ENCODE results near the gene INTS13. TPM values are rescaled to one million over a fixed set of nuclear protein-coding genes. Genes with fewer than 3 reads are reported as not detected.

The INTS13 gene
- total RNA-seq, 1 experiment from 2014 or later, result 67.8 TPM

DNA sequence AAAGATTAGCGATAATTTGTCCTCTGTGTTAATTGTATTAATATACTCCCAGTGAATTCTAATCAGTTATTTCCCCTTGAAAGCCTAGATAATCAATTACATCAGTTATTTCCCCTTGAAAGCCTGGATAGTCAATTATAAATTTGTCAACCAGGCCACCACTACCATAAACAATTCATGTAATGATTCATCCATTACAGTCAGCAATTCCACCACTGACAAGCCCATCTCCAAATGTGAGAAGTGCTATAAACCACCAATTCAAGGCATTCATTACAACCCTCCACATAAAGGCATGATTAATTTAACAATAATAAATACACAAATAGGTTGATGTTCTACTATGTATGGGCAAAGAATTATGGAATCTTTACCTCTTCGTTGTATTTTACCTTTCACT, 40.9 kb downstream of the INTS13 start:
- TF ChIP-seq CTCF (IDR thresholded peaks at IDR 0.05; ENCODE audit: unreplicated experiment), result no peak
- no peak for DNase-seq (ENCODE audit: unreplicated experiment)
- H3K27ac Mint-ChIP-seq (ENCODE audit: low read depth, unreplicated experiment), result no peak overlapping the region
- no peaks in the 10 kb centered on the region for H3K4me1 Mint-ChIP-seq (ENCODE audit: insufficient read depth, unreplicated experiment)
- BruUV-seq (replicated peaks), result no TSS peak
- peaks cover 32% of the 10 kb centered on the region for H3K36me3 Mint-ChIP-seq (ENCODE audit: insufficient read depth, unreplicated experiment)
- H3K27me3 Mint-ChIP-seq (ENCODE audit: insufficient read depth, unreplicated experiment), result no peaks in the 10 kb centered on the region
- ChIA-PET POLR2A (no interaction called here), CTCF (interaction anchor here (0.9 to 8.1 kb wide), 2 partner anchors 12 to 51 kb away, joined by 5 to 39 read pairs; no protein-coding TSS in a partner anchor)
- no peak overlapping the region for H3K4me3 Mint-ChIP-seq (ENCODE audit: unreplicated experiment)
- intact Hi-C loops (cut with micrococcal nuclease), result no loop called here
- peaks cover 9% of the 10 kb centered on the region for H3K9me3 Mint-ChIP-seq (ENCODE audit: unreplicated experiment)

- Mint-ChIP-seq H3K4me1 (ENCODE audit: insufficient read depth, unreplicated experiment) (no peaks in the 10 kb centered on the region), H3K36me3 (ENCODE audit: insufficient read depth, unreplicated experiment) (peaks cover 26% of the 10 kb centered on the region), H3K27me3 (ENCODE audit: insufficient read depth, unreplicated experiment) (no peaks in the 10 kb centered on the region), H3K4me3 (ENCODE audit: unreplicated experiment) (no peak overlapping the region), H3K9me3 (ENCODE audit: unreplicated experiment) (peaks cover 5% of the 10 kb centered on the region), H3K27ac (ENCODE audit: low read depth, unreplicated experiment) (no peak overlapping the region)
- intact Hi-C loops (cut with micrococcal nuclease), result no loop called here
- BruUV-seq (replicated peaks), result no TSS peak
- POLR2A ChIA-PET, result no interaction called here
- no peak for TF ChIP-seq CTCF (IDR thresholded peaks at IDR 0.05; ENCODE audit: unreplicated experiment)
- no peak for DNase-seq (ENCODE audit: unreplicated experiment)
- CTCF ChIA-PET, result interaction anchor here (0.5 to 8.1 kb wide), 2 partner anchors 10 to 42 kb away, joined by 3 to 39 read pairs; no protein-coding TSS in a partner anchor
Observed at GRCh38 chr12:26895672-26896071, 42.1 kb downstream of the INTS13 start.

DNA sequence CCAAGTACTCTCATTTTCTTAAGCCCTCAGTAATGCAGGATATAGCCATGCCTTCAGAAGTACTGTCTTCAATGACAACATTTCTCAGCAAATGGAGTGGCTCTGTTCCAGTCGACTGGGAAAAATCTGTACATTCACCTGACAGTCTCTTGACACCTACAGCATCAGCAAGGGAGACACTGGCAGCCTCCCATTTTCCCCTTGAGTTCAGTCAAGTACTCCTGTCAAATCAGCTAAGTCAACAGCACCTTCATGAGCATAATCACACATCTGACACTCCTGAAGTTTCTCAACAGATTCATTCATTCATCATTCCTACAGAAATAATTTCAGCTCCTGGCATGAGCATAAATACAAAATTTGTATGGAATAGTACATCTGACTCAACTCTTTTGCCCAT, 46.1 kb downstream of the INTS13 start:
- H3K27me3 Mint-ChIP-seq (ENCODE audit: insufficient read depth, unreplicated experiment), result no peaks in the 10 kb centered on the region
- ChIA-PET POLR2A (interaction anchor here (0.6 kb wide), 1 partner anchor 44 kb away, joined by 3 read pairs; no protein-coding TSS in a partner anchor), CTCF (interaction anchor here (0.5 to 1.0 kb wide), 4 partner anchors 13 to 189 kb away, joined by 3 read pairs; no protein-coding TSS in a partner anchor)
- no peaks in the 10 kb centered on the region for H3K4me1 Mint-ChIP-seq (ENCODE audit: insufficient read depth, unreplicated experiment)
- no peak for DNase-seq (ENCODE audit: unreplicated experiment)
- H3K36me3 Mint-ChIP-seq (ENCODE audit: insufficient read depth, unreplicated experiment), result peaks cover 9% of the 10 kb centered on the region
- TF ChIP-seq CTCF (IDR thresholded peaks at IDR 0.05; ENCODE audit: unreplicated experiment), result no peak
- H3K9me3 Mint-ChIP-seq (ENCODE audit: unreplicated experiment), result no peaks in the 10 kb centered on the region
- no TSS peak for BruUV-seq (replicated peaks)
- no peak overlapping the region for H3K27ac Mint-ChIP-seq (ENCODE audit: low read depth, unreplicated experiment)
- intact Hi-C loops (cut with micrococcal nuclease), result no loop called here
- H3K4me3 Mint-ChIP-seq (ENCODE audit: unreplicated experiment), result no peak overlapping the region

GRCh38 chr12:26890784-26891183, 47.0 kb downstream of the INTS13 start:
- no peaks in the 10 kb centered on the region for H3K4me1 Mint-ChIP-seq (ENCODE audit: insufficient read depth, unreplicated experiment)

More at GRCh38 chr12:26890784-26891183, 47.0 kb downstream of the INTS13 start:
- CTCF ChIA-PET, result interaction anchor here (1.0 to 1.7 kb wide), 4 partner anchors 12 to 45 kb away, joined by 3 to 4 read pairs (median 3); no protein-coding TSS in a partner anchor
- H3K36me3 Mint-ChIP-seq (ENCODE audit: insufficient read depth, unreplicated experiment), result peaks cover 9% of the 10 kb centered on the region
- POLR2A ChIA-PET, result interaction anchor here (1.0 kb wide), 2 partner anchors 9 to 15 kb away, joined by 3 to 4 read pairs; no protein-coding TSS in a partner anchor
- DNase-seq (ENCODE audit: unreplicated experiment), result no peak
- intact Hi-C loops (cut with micrococcal nuclease), result no loop called here
- BruUV-seq (replicated peaks), result no TSS peak
- H3K27ac Mint-ChIP-seq (ENCODE audit: low read depth, unreplicated experiment), result no peak overlapping the region
- no peaks in the 10 kb centered on the region for H3K9me3 Mint-ChIP-seq (ENCODE audit: unreplicated experiment)
- no peak for TF ChIP-seq CTCF (IDR thresholded peaks at IDR 0.05; ENCODE audit: unreplicated experiment)
- no peak overlapping the region for H3K4me3 Mint-ChIP-seq (ENCODE audit: unreplicated experiment)
- no peaks in the 10 kb centered on the region for H3K27me3 Mint-ChIP-seq (ENCODE audit: insufficient read depth, unreplicated experiment)
